GM12864 (cell line): ENCODE results near the gene POMT2.
"Not testable (repeated sequence)": the region's sequence is repeated elsewhere in the genome, so short reads cannot be mapped to it uniquely, and the experiment has no call there.

Experiments used
- DNase-seq: peaks from one replicate; pipeline ENCODE4 v3.0.0-alpha.2; 2011; ENCODE audit warnings: low read depth
- H3K4me3 ChIP-seq: 2 replicates; pipeline ENCODE4 v1.5.1; 2011; ENCODE audit warnings: mild to moderate bottlenecking, low read depth, low read length, control low read depth
- CTCF ChIP-seq: IDR thresholded peaks from 2 replicates; pipeline ENCODE4 v1.5.1; 2011; ENCODE audit warnings: low read depth, mild to moderate bottlenecking, moderate library complexity, low read length, control low read depth, inconsistent platforms; ENCODE audit errors: missing control alignments

Gene POMT2

GRCh38 chr14:77319422-77319821 is 1.3 kb downstream of the POMT2 start:
- TF ChIP-seq CTCF, result no peak
- H3K4me3 ChIP-seq, result no peak overlapping the region
- no peak for DNase-seq

GRCh38 chr14:77318756-77319155 is 1.9 kb downstream of the POMT2 start:
- not testable (repeated sequence) for H3K4me3 ChIP-seq, DNase-seq

- no peak for DNase-seq
- no peak overlapping the region for H3K4me3 ChIP-seq
- no peak for TF ChIP-seq CTCF
These were observed 2.6 kb downstream of the POMT2 start for GRCh38 chr14:77318006-77318553.

GRCh38 chr14:77316872-77317301 is 3.8 kb downstream of the POMT2 start:
- TF ChIP-seq CTCF, result no peak
- DNase-seq, result no peak
- no peak overlapping the region for H3K4me3 ChIP-seq

- TF ChIP-seq CTCF, result no peak
- no peak for DNase-seq
- H3K4me3 ChIP-seq, result no peak overlapping the region
These were observed 4.5 kb downstream of the POMT2 start for GRCh38 chr14:77316195-77316505.

GRCh38 chr14:77314539-77315457 is 5.9 kb downstream of the POMT2 start:
- H3K4me3 ChIP-seq, result no peak overlapping the region
- DNase-seq, result no peak
- no peak for TF ChIP-seq CTCF

- no peak for TF ChIP-seq CTCF
- no peak overlapping the region for H3K4me3 ChIP-seq
- DNase-seq, result no peak
These were observed 6.6 kb downstream of the POMT2 start for GRCh38 chr14:77314043-77314442.
